HepG2 (cell line): ENCODE data around the gene NDUFB6. TPM values are rescaled to one million over a fixed set of nuclear protein-coding genes. Genes with fewer than 3 reads are reported as not detected.

Source experiments
- ATAC-seq: fragments of 200-7000 bp; cut with Tn5 transposase; 3 replicates; pipeline ENCODE4 v1.9.1; 2020; ENCODE audit warnings: mild to moderate bottlenecking, moderate library complexity
- BruUV-seq: library from RNA; stranded (reverse); fragments of 400-500 nt; replicated peaks from 2 replicates; lab custom pipeline; 2021; lab: Mats Ljungman, UMichigan
- CTCF ChIA-PET: fragments of 300-600 bp; formaldehyde crosslinking; extraction: SDS; loops from one replicate; lab custom pipeline; 2021; ENCODE audit warnings: low total read pairs, inconsistent platforms, low intra/inter-chr PET ratio; lab: Yijun Ruan, JAX
- POLR2A ChIA-PET: fragments of 350-600 bp; sonication (Branson Sonifier 250); formaldehyde crosslinking; loops from one replicate; lab custom pipeline; 2020; ENCODE audit warnings: antibody characterized with exemption, inconsistent platforms; lab: Yijun Ruan, JAX
- DNase-seq: peaks from one replicate; pipeline ENCODE4 v3.0.0-alpha.2; 2015; ENCODE audit warnings: low spot score
- FAIRE-seq: peaks from 3 replicates; lab custom pipeline; 2011; peaks lifted over from hg19 to GRCh38; lab: Jason Lieb, UNC
- H2AFZ ChIP-seq: one replicate; pipeline ENCODE4 v1.6.1; 2011; ENCODE audit warnings: low read length, inconsistent platforms
- H3K27ac ChIP-seq: fragments of 300-600 bp; 3 replicates; pipeline ENCODE4 v1.8.0; 2011; ENCODE audit warnings: mixed run types, mild to moderate bottlenecking, mixed read lengths, low read length, inconsistent platforms; ENCODE audit not compliant: insufficient read depth; ENCODE audit errors: extremely low read length
- H3K27me3 ChIP-seq, 2 experiments: fragments of 200-600 bp in 1 of 2; 2 replicates in 1 of 2; 3 replicates in 1 of 2; pipeline versions ENCODE4 v1.6.0 to v1.8.0; 2011; ENCODE audit warnings: low read length in 2 of 2, mild to moderate bottlenecking in 2 of 2, moderate library complexity in 2 of 2, inconsistent platforms in 1 of 2; ENCODE audit not compliant: insufficient read depth in 2 of 2, control insufficient read depth in 1 of 2
- H3K36me3 ChIP-seq, 2 experiments: fragments of 200-600 bp in 1 of 2; replicated peaks in 1 of 2; 2 replicates in 1 of 2; 3 replicates in 1 of 2; pipeline versions ENCODE4 v1.5.1 to v1.8.0; 2011; ENCODE audit warnings: low read length in 2 of 2, inconsistent platforms in 1 of 2; ENCODE audit not compliant: insufficient read depth in 2 of 2, control insufficient read depth in 1 of 2
- H3K4me1 ChIP-seq: 2 replicates; pipeline ENCODE4 v1.5.1; 2012; ENCODE audit warnings: low read length, inconsistent platforms; ENCODE audit not compliant: insufficient read depth
- H3K4me2 ChIP-seq: 2 replicates; pipeline ENCODE4 v1.6.0; 2011; ENCODE audit warnings: low read depth, low read length, inconsistent platforms
- H3K4me3 ChIP-seq, 3 experiments: fragments of 200-600 bp in 1 of 3; sonication (generic), shearing (Covaris generic) in 1 of 3; replicated peaks in 1 of 3; 2 replicates each; pipeline ENCODE4 v1.5.1; 2011 to 2016; ENCODE audit warnings: low read length in 3 of 3, inconsistent platforms in 2 of 3, low read depth in 2 of 3, mild to moderate bottlenecking in 2 of 3, control low read depth in 1 of 3, mixed read lengths in 1 of 3; ENCODE audit not compliant: insufficient read depth in 1 of 3
- H3K79me2 ChIP-seq: one replicate; pipeline ENCODE4 v1.6.1; 2011; ENCODE audit warnings: low read length, inconsistent platforms; ENCODE audit not compliant: insufficient read depth
- H3K9ac ChIP-seq: 2 replicates; pipeline ENCODE4 v1.6.0; 2011; ENCODE audit warnings: mild to moderate bottlenecking, low read depth, low read length, inconsistent platforms; ENCODE audit not compliant: insufficient read depth
- H3K9me3 ChIP-seq: 2 replicates; pipeline ENCODE4 v1.5.1; 2012; ENCODE audit warnings: mild to moderate bottlenecking, low read length
- H4K20me1 ChIP-seq: 2 replicates; pipeline ENCODE4 v1.6.0; 2011; ENCODE audit warnings: inconsistent platforms, mild to moderate bottlenecking, low read length, moderate library complexity; ENCODE audit not compliant: insufficient read depth
- ARNT2 ChIP-seq: sonication (generic); formaldehyde crosslinking; IDR thresholded peaks from 2 replicates; pipeline ENCODE4 v1.8.0; 2022; ENCODE audit warnings: mild to moderate bottlenecking, low read depth, missing genetic modification reagents, moderate library complexity
- CENPT ChIP-seq: sonication (generic); formaldehyde crosslinking; IDR thresholded peaks from 2 replicates; pipeline ENCODE4 v1.8.0; 2022; ENCODE audit warnings: low read depth, mild to moderate bottlenecking, moderate library complexity, missing genetic modification reagents
- ESRRA ChIP-seq: sonication (generic); formaldehyde crosslinking; IDR thresholded peaks from 2 replicates; pipeline ENCODE4 v1.5.1; 2020; ENCODE audit warnings: mild to moderate bottlenecking, low read depth, missing genetic modification reagents
- KDM6A ChIP-seq: IDR thresholded peaks from 2 replicates; pipeline ENCODE4 v1.6.1; 2016; ENCODE audit warnings: low read depth
- NAIF1 ChIP-seq: sonication (generic); formaldehyde crosslinking; IDR thresholded peaks from 2 replicates; pipeline ENCODE4 v1.5.0; 2020; ENCODE audit warnings: mild to moderate bottlenecking, missing genetic modification reagents, borderline replicate concordance
- SUZ12 ChIP-seq: fragments of 150-350 bp; IDR thresholded peaks from 2 replicates; pipeline ENCODE4 v1.6.1; 2014; ENCODE audit warnings: low read depth, low read length
- TBX2 ChIP-seq: sonication (generic); formaldehyde crosslinking; IDR thresholded peaks from 2 replicates; pipeline ENCODE4 v1.5.0; 2020; ENCODE audit warnings: missing genetic modification reagents, mild to moderate bottlenecking, borderline replicate concordance
- USF2 ChIP-seq, 2 experiments: sonication (generic) in 1 of 2; formaldehyde crosslinking in 1 of 2; IDR thresholded peaks; 2 replicates each; pipeline versions ENCODE4 v1.5.1 to v1.6.1; 2011 to 2020; ENCODE audit warnings: borderline replicate concordance in 1 of 2, low read depth in 1 of 2, low read length in 1 of 2, mild to moderate bottlenecking in 1 of 2, missing genetic modification reagents in 1 of 2, moderate library complexity in 1 of 2
- ZFP82 ChIP-seq: sonication (generic); formaldehyde crosslinking; IDR thresholded peaks from 2 replicates; pipeline ENCODE4 v1.5.1; 2020; ENCODE audit warnings: mild to moderate bottlenecking, missing genetic modification reagents, borderline replicate concordance
- ZFY ChIP-seq: sonication (generic); formaldehyde crosslinking; IDR thresholded peaks from 2 replicates; pipeline ENCODE4 v1.4.0; 2020; ENCODE audit warnings: missing genetic modification reagents
- ZKSCAN5 ChIP-seq: sonication (generic); formaldehyde crosslinking; IDR thresholded peaks from 2 replicates; pipeline ENCODE4 v1.5.1; 2020; ENCODE audit warnings: mild to moderate bottlenecking, missing genetic modification reagents
- ZNF274 ChIP-seq: sonication (generic); formaldehyde crosslinking; IDR thresholded peaks from 2 replicates; pipeline ENCODE4 v1.5.1; 2020; ENCODE audit warnings: mild to moderate bottlenecking, missing genetic modification reagents
- ZNF3 ChIP-seq: IDR thresholded peaks from 2 replicates; pipeline ENCODE4 v1.7.0; 2017; ENCODE audit warnings: inconsistent platforms
- ZNF432 ChIP-seq: sonication (generic); formaldehyde crosslinking; IDR thresholded peaks from 2 replicates; pipeline ENCODE4 v1.5.0; 2020; ENCODE audit warnings: missing genetic modification reagents, mild to moderate bottlenecking, borderline replicate concordance
- ZNF563 ChIP-seq: sonication (generic); formaldehyde crosslinking; IDR thresholded peaks from 2 replicates; pipeline ENCODE4 v1.8.0; 2022; ENCODE audit warnings: mild to moderate bottlenecking, moderate library complexity, missing genetic modification reagents
- ZNF777 ChIP-seq: sonication (generic); formaldehyde crosslinking; IDR thresholded peaks from 2 replicates; pipeline ENCODE4 v1.4.0; 2020; ENCODE audit warnings: missing genetic modification reagents
- WGBS: methylation state at CpG from one replicate; pipeline ENCODE4 v1.1.6; 2017; ENCODE audit warnings: low lambda C conversion rate; 5-methylcytosine and 5-hydroxymethylcytosine counted together
- in situ Hi-C: cut with HindIII; loops from 2 replicates; pipeline ENCODE4 v1.10.0; 2017; ENCODE audit warnings: low pct_unique_long_range_greater_than_20kb; ENCODE audit not compliant: extremely low pct_ligation_motif_present
- intact Hi-C: fragments of 100-400 bp; cut with micrococcal nuclease; formaldehyde crosslinking; loops from one replicate; pipeline ENCODE4 v1.10.0; 2022; ENCODE audit not compliant: unreplicated experiment
- polyA plus RNA-seq, 8 experiments: library from polyadenylated mRNA; depleted of rRNA in 3 of 8; stranded (reverse) in 7 of 8; unstranded in 1 of 8; fragments of >200 nt; fragmentation: Illumina TruSeq in 4 of 8; extraction: Trizol in 4 of 8; gene quantifications; 2 replicates each; pipeline versions ENCODE4 v1.2.1 to v1.2.3, GENCODE V29; 2011 to 2016; ENCODE audit warnings: low read depth in 4 of 8, missing spikeins in 1 of 8, mixed read lengths in 1 of 8; ENCODE audit not compliant: insufficient read depth in 1 of 8
- total RNA-seq, 5 experiments: library from RNA; depleted of rRNA; stranded (reverse); fragments of >200 nt; fragmentation: Illumina TruSeq; extraction: Trizol; gene quantifications; 2 replicates each; pipeline ENCODE4 v1.2.3, GENCODE V29; 2016; ENCODE audit warnings: low read depth in 1 of 5
- TF ChIP-seq, protein P1 (sequence below): sonication (generic); formaldehyde crosslinking; IDR thresholded peaks from 2 replicates; pipeline ENCODE4 v1.4.0; 2020; ENCODE audit warnings: mild to moderate bottlenecking, missing genetic modification reagents, borderline replicate concordance
- TF ChIP-seq, protein P2 (sequence below): IDR thresholded peaks from 2 replicates; pipeline ENCODE4 v1.6.1; 2018; ENCODE audit warnings: missing genetic modification reagents, mild to moderate bottlenecking, missing compliant biosample characterization

NDUFB6 gene
- total and polyA plus RNA-seq, 2 of the 13 experiments (the other 11 are each of a cell fraction or from before 2014, with no cell fraction given), result 31.2 to 81.9 TPM

DNA sequence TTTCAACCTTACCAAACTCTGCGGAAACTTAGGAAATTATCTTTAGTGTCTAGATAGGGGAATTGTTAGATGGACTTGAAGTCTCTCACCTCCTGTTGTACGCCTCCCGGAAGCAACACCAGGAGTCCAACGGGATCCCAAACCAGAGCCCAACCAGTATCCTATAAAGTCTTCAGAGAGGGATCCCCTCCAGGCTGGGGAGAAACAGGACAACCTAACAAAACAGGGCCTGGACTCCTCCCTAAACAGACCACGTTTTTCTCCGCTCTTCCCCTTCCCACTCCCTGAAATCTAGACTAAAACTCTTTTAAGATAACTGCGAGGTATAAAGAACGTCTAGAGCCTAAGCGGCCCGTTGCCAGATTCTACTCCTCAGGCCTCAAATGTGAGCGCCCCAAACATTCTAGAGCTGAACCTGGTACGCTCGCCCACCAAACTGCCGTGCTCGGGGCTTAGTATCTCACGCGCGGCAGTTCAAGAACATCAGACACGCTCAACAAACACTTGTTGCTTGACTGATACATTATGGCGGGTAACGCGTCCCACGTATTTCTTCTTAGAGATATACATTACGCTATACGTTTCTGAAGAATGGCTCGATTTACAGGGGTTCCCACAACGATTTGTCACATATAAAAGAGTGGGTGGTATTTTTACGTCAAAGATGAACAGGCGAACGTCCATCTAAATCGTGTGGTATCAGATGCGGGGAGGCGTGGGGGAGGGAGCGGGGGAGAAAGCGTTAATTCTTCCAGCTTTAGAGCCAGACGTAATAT, 21.5 kb downstream of the NDUFB6 start:
- ATAC-seq (peak; percentile 45), FAIRE-seq (no peak), DNase-seq (peak; percentile 58)
- peaks cover 34% of the 10 kb centered on the region for H3K4me1 ChIP-seq
- ChIA-PET POLR2A (interaction anchor here (1.0 to 3.6 kb wide), 13 partner anchors 12 to 702 kb away, joined by 3 to 43 read pairs (median 5); partner anchors contain the start of genes ACO1, DNAJA1, NDUFB6 and RIGI), CTCF (no interaction called here)
- in situ Hi-C loops, result no loop called here
- peak overlapping the region; percentile 89 to 91 (median 90) for H3K4me3 ChIP-seq
- no peaks in the 10 kb centered on the region; a peak in 1 of 5 replicates for H3K36me3 ChIP-seq
- H3K9me3 ChIP-seq, result no peaks in the 10 kb centered on the region
- H3K9ac ChIP-seq, result peak overlapping the region; percentile 92
- H3K79me2 ChIP-seq, result peaks cover 56% of the 10 kb centered on the region
- no peaks in the 10 kb centered on the region; a peak in 1 of 5 replicates for H3K27me3 ChIP-seq
- peaks cover 25% of the 10 kb centered on the region for H4K20me1 ChIP-seq
- peak overlapping the region; percentile 30 for H2AFZ ChIP-seq
- peak overlapping the region; percentile 84 for H3K4me2 ChIP-seq
- WGBS, result 0% methylated on average over 35 of the region's 36 CpGs
- peak overlapping the region; percentile 96 for H3K27ac ChIP-seq
- intact Hi-C loops, result no loop called here
- BruUV-seq, result TSS peak; percentile 49
- no peak for TF ChIP-seq KDM6A (CRISPR knock-in tag)
- TF ChIP-seq ZNF274 (CRISPR knock-in tag), result 0 out of 2 replicates have a peak, but pooled peaks have one; percentile 2
- TF ChIP-seq ESRRA (CRISPR knock-in tag), result 0 out of 2 replicates have a peak, but pooled peaks have one; percentile 2
- TF ChIP-seq TBX2, result peak; percentile 30; the same call in 1 of the 2 replicates
- TF ChIP-seq ARNT2 (CRISPR knock-in tag), result no peak
- peak; percentile 1; the same call in 1 of the 2 replicates for TF ChIP-seq ZNF777
- no peak for TF ChIP-seq USF2 (IDR thresholded peaks at IDR 0.05; ENCODE audit: low read depth, low read length)
- peak; percentile 37; the same call in 1 of the 2 replicates for TF ChIP-seq USF2 (CRISPR knock-in tag; IDR thresholded peaks at IDR 0.05; ENCODE audit: borderline replicate concordance)
- TF ChIP-seq, protein P1, sequence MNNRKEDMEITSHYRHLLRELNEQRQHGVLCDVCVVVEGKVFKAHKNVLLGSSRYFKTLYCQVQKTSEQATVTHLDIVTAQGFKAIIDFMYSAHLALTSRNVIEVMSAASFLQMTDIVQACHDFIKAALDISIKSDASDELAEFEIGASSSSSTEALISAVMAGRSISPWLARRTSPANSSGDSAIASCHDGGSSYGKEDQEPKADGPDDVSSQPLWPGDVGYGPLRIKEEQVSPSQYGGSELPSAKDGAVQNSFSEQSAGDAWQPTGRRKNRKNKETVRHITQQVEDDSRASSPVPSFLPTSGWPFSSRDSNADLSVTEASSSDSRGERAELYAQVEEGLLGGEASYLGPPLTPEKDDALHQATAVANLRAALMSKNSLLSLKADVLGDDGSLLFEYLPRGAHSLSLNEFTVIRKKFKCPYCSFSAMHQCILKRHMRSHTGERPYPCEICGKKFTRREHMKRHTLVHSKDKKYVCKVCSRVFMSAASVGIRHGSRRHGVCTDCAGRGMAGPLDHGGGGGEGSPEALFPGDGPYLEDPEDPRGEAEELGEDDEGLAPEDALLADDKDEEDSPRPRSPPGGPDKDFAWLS (CRISPR knock-in tag), result no peak
- no peak for TF ChIP-seq SUZ12
- TF ChIP-seq ZKSCAN5 (CRISPR knock-in tag), result peak; percentile 70; the same call in 1 of the 2 replicates
- TF ChIP-seq NAIF1 (CRISPR knock-in tag), result peak; percentile 54; the same call in 1 of the 2 replicates
- no peak for TF ChIP-seq ZNF563 (CRISPR knock-in tag)
- TF ChIP-seq, protein P2, sequence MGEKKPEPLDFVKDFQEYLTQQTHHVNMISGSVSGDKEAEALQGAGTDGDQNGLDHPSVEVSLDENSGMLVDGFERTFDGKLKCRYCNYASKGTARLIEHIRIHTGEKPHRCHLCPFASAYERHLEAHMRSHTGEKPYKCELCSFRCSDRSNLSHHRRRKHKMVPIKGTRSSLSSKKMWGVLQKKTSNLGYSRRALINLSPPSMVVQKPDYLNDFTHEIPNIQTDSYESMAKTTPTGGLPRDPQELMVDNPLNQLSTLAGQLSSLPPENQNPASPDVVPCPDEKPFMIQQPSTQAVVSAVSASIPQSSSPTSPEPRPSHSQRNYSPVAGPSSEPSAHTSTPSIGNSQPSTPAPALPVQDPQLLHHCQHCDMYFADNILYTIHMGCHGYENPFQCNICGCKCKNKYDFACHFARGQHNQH (CRISPR knock-in tag), result 0 out of 2 replicates have a peak, but pooled peaks have one; percentile 7
- 0 out of 2 replicates have a peak, but pooled peaks have one; percentile 28 for TF ChIP-seq ZFP82 (CRISPR knock-in tag)
- TF ChIP-seq CENPT, result no peak
- TF ChIP-seq ZFY (CRISPR knock-in tag), result no peak
- TF ChIP-seq ZNF3 (CRISPR knock-in tag), result 0 out of 2 replicates have a peak, but pooled peaks have one; percentile 13
- no peak for TF ChIP-seq ZNF432 (CRISPR knock-in tag)
